Ishikawa (cell line): Measurements from ENCODE around the gene MSRB3.

ENCODE experiments used
- CEBPB ChIP-seq: IDR thresholded peaks from 2 replicates; pipeline ENCODE4 v1.6.1; 2012
- CREB1 ChIP-seq: IDR thresholded peaks from 2 replicates; pipeline ENCODE4 v1.6.1; 2012; ENCODE audit warnings: low read depth
- EGR1 ChIP-seq: IDR thresholded peaks from 2 replicates; pipeline ENCODE4 v1.6.1; 2012
- EP300 ChIP-seq: IDR thresholded peaks from 2 replicates; pipeline ENCODE4 v1.6.1; 2012; ENCODE audit warnings: borderline replicate concordance
- FOXM1 ChIP-seq: IDR thresholded peaks from 2 replicates; pipeline ENCODE4 v1.6.1; 2012; ENCODE audit warnings: low read depth, borderline replicate concordance
- NFIC ChIP-seq: IDR thresholded peaks from 2 replicates; pipeline ENCODE4 v1.6.1; 2012
- RAD21 ChIP-seq: IDR thresholded peaks from 2 replicates; pipeline ENCODE4 v1.6.1; 2012; ENCODE audit warnings: low read depth
- TAF1 ChIP-seq: IDR thresholded peaks from 2 replicates; pipeline ENCODE4 v1.6.1; 2012; ENCODE audit warnings: low read depth, mild to moderate bottlenecking
- TCF12 ChIP-seq: IDR thresholded peaks from 2 replicates; pipeline ENCODE4 v1.6.1; 2012; ENCODE audit warnings: low read depth
- TEAD4 ChIP-seq: IDR thresholded peaks from 2 replicates; pipeline ENCODE4 v1.6.1; 2012
- YY1 ChIP-seq: IDR thresholded peaks from 2 replicates; pipeline ENCODE4 v1.6.1; 2012; ENCODE audit warnings: low read depth
- ZBTB7A ChIP-seq: IDR thresholded peaks from 2 replicates; pipeline ENCODE4 v1.6.1; 2012; ENCODE audit warnings: low read depth
- TF ChIP-seq, protein P1 (sequence below): IDR thresholded peaks from 2 replicates; pipeline ENCODE4 v1.6.1; 2012
- TF ChIP-seq, protein P2 (sequence below): IDR thresholded peaks from 2 replicates; pipeline ENCODE4 v1.6.1; 2012
- TF ChIP-seq, protein P3 (sequence below): IDR thresholded peaks from 2 replicates; pipeline ENCODE4 v1.6.1; 2012; ENCODE audit warnings: low read depth, mild to moderate bottlenecking

MSRB3 gene

DNA sequence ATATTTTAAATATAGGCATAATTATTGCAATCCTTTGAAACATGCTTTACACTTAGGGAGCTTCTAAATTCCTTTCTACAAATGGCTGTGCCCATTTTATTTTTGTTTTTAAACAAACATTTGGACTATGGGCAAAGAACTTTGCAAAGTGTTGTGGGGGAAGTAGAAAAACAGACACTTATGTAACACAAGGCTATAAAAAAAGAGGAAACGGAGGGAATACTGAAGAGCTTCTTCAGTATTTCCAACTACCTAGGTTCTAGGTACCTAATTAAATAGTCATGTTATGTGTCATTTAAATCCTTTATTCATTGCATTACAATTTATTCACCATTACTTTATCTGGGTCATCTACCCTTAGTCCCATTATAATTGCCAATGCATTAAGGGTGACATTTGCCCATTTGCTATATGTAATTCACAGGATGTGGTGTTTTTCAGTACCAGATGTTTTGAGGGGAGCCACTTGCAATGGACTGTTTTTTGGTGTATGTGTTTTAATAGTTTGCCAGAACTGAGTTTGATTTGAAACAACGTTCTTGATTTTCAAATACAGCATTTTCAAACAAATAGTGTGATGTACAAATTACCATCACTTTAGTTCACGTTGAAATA lies 1.5 kb upstream of the MSRB3 start:
- TF ChIP-seq TEAD4 = no peak
- TF ChIP-seq, protein P1, sequence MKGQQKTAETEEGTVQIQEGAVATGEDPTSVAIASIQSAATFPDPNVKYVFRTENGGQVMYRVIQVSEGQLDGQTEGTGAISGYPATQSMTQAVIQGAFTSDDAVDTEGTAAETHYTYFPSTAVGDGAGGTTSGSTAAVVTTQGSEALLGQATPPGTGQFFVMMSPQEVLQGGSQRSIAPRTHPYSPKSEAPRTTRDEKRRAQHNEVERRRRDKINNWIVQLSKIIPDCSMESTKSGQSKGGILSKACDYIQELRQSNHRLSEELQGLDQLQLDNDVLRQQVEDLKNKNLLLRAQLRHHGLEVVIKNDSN = no peak
- TF ChIP-seq CREB1 = no peak
- no peak for TF ChIP-seq EP300
- no peak for TF ChIP-seq CEBPB
- TF ChIP-seq FOXM1 = no peak
- no peak for TF ChIP-seq TCF12
- TF ChIP-seq EGR1 = no peak
- no peak for TF ChIP-seq TAF1
- no peak for TF ChIP-seq NFIC
- TF ChIP-seq, protein P2, sequence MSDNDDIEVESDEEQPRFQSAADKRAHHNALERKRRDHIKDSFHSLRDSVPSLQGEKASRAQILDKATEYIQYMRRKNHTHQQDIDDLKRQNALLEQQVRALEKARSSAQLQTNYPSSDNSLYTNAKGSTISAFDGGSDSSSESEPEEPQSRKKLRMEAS = no peak
- TF ChIP-seq YY1 = no peak
- TF ChIP-seq RAD21 = no peak
- TF ChIP-seq ZBTB7A = no peak
- TF ChIP-seq, protein P3, sequence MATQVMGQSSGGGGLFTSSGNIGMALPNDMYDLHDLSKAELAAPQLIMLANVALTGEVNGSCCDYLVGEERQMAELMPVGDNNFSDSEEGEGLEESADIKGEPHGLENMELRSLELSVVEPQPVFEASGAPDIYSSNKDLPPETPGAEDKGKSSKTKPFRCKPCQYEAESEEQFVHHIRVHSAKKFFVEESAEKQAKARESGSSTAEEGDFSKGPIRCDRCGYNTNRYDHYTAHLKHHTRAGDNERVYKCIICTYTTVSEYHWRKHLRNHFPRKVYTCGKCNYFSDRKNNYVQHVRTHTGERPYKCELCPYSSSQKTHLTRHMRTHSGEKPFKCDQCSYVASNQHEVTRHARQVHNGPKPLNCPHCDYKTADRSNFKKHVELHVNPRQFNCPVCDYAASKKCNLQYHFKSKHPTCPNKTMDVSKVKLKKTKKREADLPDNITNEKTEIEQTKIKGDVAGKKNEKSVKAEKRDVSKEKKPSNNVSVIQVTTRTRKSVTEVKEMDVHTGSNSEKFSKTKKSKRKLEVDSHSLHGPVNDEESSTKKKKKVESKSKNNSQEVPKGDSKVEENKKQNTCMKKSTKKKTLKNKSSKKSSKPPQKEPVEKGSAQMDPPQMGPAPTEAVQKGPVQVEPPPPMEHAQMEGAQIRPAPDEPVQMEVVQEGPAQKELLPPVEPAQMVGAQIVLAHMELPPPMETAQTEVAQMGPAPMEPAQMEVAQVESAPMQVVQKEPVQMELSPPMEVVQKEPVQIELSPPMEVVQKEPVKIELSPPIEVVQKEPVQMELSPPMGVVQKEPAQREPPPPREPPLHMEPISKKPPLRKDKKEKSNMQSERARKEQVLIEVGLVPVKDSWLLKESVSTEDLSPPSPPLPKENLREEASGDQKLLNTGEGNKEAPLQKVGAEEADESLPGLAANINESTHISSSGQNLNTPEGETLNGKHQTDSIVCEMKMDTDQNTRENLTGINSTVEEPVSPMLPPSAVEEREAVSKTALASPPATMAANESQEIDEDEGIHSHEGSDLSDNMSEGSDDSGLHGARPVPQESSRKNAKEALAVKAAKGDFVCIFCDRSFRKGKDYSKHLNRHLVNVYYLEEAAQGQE = no peak

DNA sequence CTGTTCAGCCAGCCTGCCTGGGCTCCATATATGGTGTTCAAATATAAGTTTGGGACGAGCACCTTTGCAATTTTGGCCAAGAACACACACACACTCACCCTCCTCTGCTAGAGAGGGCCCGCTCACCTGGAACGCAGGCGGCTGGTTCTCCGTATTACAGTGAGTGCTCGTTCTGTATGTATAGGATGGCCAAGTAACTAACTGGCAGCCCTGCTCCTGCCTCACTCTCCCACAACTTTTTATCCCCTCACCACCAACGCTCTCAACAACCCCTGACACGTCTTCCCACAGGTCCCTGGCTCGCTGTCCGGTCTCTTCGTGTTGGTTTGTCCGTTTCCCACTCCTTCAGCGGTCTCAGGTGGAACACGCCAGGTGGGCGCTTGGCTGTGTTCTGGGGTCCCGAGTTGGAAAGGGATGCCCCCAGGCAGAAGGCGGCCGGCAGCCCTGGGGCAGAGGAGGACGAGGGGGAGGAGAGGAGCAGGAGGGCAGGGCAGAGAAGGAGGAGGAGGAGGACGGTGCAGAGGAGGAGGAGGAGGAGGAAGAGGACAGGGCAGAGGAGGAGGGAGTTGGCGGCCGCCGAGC lies 398 bp upstream of the MSRB3 start:
- TF ChIP-seq, protein P3 = no peak

DNA sequence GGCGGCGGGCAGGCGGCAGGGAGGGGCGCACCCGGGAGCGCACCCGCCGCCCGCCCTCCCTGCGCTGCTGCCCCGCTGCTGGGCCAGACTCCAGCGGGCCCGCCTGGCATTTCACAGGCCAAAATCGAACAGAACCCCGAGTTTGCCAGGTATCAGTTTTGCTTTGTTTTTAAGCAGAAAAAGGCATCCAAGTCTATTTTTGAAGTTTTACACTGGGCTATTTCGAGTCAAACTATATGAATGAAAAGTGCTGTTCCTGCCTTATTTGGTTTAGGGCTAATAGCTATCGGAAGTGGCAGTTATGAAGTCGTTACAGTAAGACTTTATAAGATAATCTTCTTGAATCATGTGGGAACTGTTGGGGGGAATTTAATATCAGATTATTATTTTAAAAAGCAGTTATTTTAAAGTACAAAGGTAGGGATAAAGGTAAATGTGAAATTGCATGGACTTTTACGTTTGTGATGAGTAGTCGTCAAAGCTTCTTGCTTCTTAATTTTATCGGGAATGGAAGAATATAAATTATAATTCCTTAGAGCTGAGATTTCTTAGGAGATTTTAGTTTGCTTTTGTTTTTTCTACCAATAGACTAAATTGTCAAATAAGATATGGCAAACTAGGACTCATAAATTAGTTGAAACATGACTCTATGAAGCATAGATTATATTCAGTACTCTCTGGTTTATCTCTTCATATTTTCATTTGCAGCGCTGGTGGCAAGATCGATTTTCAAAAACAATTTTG lies 1.1 kb downstream of the MSRB3 start:
- TF ChIP-seq YY1 = no peak
- no peak for TF ChIP-seq TAF1
- no peak for TF ChIP-seq EP300
- no peak for TF ChIP-seq CEBPB
- TF ChIP-seq CREB1 = no peak
- no peak for TF ChIP-seq RAD21
- no peak for TF ChIP-seq ZBTB7A
- TF ChIP-seq, protein P1 = no peak

DNA sequence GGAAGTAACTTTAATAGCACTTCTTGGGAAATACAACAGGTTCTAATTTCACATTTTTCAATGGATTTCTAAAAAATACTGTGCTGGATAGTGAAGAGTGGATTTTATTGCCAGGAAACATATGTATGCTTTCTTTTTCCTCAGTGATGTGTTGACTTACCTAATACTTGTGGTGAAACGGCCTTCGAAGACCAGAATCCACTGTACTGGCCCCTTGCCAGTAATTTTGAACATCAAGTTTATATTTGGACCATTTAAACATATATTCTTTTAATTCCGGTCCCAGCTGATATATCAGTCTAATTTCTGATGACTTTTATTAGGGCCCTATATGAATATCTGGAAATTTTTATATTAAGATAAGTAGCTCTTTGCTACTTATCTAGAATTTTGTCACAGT lies 1.8 kb downstream of the MSRB3 start:
- no peak for TF ChIP-seq FOXM1
- TF ChIP-seq TEAD4 = no peak
- no peak for TF ChIP-seq CREB1
- TF ChIP-seq, protein P3 = no peak
- TF ChIP-seq YY1 = no peak
- TF ChIP-seq NFIC = no peak
- no peak for TF ChIP-seq TCF12
- TF ChIP-seq, protein P2 = no peak
- TF ChIP-seq ZBTB7A = no peak
